SK-N-SH (cell line): ENCODE measurements around the gene WNK4. TPM values are rescaled to one million over a fixed set of nuclear protein-coding genes. Genes with fewer than 3 reads are reported as not detected.

Experiments used
- CTCF ChIA-PET: fragments of 300-600, 350-600 bp; formaldehyde crosslinking; extraction: SDS; loops from one replicate; lab custom pipeline; 2021; lab: Yijun Ruan, JAX
- POLR2A ChIA-PET: fragments of 350-600 bp; sonication (Branson Sonifier 250); formaldehyde crosslinking; extraction: SDS; loops from one replicate; lab custom pipeline; 2020; ENCODE audit warnings: antibody characterized with exemption, inconsistent platforms; lab: Yijun Ruan, JAX
- DNase-seq: peaks from one replicate; pipeline ENCODE4 v3.0.0; 2012
- H2AFZ ChIP-seq: fragments of 200-600 bp; sonication (generic); 2 replicates; pipeline ENCODE4 v1.8.1; 2016; ENCODE audit warnings: antibody characterized with exemption, mild to moderate bottlenecking, low read depth
- H3F3A ChIP-seq: fragments of 200-600 bp; sonication (generic); replicated peaks from 2 replicates; pipeline ENCODE3; 2016; ENCODE audit warnings: antibody characterized with exemption, mild to moderate bottlenecking; ENCODE audit not compliant: insufficient read depth
- H3K27ac ChIP-seq, 2 experiments: fragments of 200-500 bp in 1 of 2; fragments of 200-600 bp in 1 of 2; sonication (Bioruptor generic) in 1 of 2; sonication (generic), shearing (Covaris generic) in 1 of 2; 2 replicates each; pipeline versions ENCODE4 v1.5.1 to v1.6.1; 2014 to 2016; ENCODE audit warnings: low read depth in 2 of 2, inconsistent platforms in 1 of 2, low read length in 1 of 2, mild to moderate bottlenecking in 1 of 2, mixed read lengths in 1 of 2
- H3K27me3 ChIP-seq: fragments of 200-600 bp; sonication (generic), shearing (Covaris generic); 2 replicates; pipeline ENCODE4 v1.6.1; 2016; ENCODE audit warnings: mixed run types; ENCODE audit not compliant: insufficient read depth
- H3K36me3 ChIP-seq, 2 experiments: fragments of 200-500 bp in 1 of 2; fragments of 200-600 bp in 1 of 2; sonication (Bioruptor generic) in 1 of 2; sonication (generic) in 1 of 2; replicated peaks in 1 of 2; 2 replicates each; pipeline versions ENCODE3 to v1.5.1; 2014 to 2016; ENCODE audit warnings: low read length in 1 of 2, mild to moderate bottlenecking in 1 of 2; ENCODE audit not compliant: insufficient read depth in 2 of 2, control insufficient read depth in 1 of 2
- H3K4me1 ChIP-seq, 2 experiments: fragments of 200-500 bp in 1 of 2; fragments of 200-600 bp in 1 of 2; sonication (Bioruptor generic) in 1 of 2; sonication (generic), shearing (Covaris generic) in 1 of 2; 2 replicates each; pipeline versions ENCODE4 v1.5.1 to v1.6.1; 2014 to 2016; ENCODE audit warnings: low read depth in 1 of 2, low read length in 1 of 2, mixed run types in 1 of 2; ENCODE audit not compliant: insufficient read depth in 2 of 2, control insufficient read depth in 1 of 2
- H3K4me2 ChIP-seq: fragments of 200-600 bp; sonication (generic), shearing (Covaris generic); 2 replicates; pipeline ENCODE4 v1.6.1; 2017; ENCODE audit warnings: mixed run types
- H3K4me3 ChIP-seq, 2 experiments: fragments of 200-500 bp in 1 of 2; fragments of 200-600 bp in 1 of 2; sonication (Bioruptor generic) in 1 of 2; sonication (generic), shearing (Covaris generic) in 1 of 2; 2 replicates each; pipeline versions ENCODE4 v1.5.1 to v1.8.1; 2014 to 2016; ENCODE audit warnings: low read depth in 2 of 2, inconsistent platforms in 1 of 2, low read length in 1 of 2, mild to moderate bottlenecking in 1 of 2, mixed read lengths in 1 of 2, moderate library complexity in 1 of 2
- H3K79me2 ChIP-seq: fragments of 200-600 bp; sonication (generic); 2 replicates; pipeline ENCODE4 v1.8.1; 2017; ENCODE audit warnings: mild to moderate bottlenecking; ENCODE audit not compliant: insufficient read depth
- H3K9ac ChIP-seq: fragments of 200-600 bp; sonication (generic); 2 replicates; pipeline ENCODE4 v1.6.1; 2017; ENCODE audit warnings: mixed run types
- H3K9me2 ChIP-seq: fragments of 200-600 bp; sonication (generic); 2 replicates; pipeline ENCODE4 v1.6.1; 2017; ENCODE audit warnings: mixed run types
- H3K9me3 ChIP-seq: fragments of 200-600 bp; sonication (generic); 2 replicates; pipeline ENCODE4 v1.6.1; 2017; ENCODE audit warnings: mixed run types, mild to moderate bottlenecking, moderate library complexity
- H4K20me1 ChIP-seq: fragments of 200-600 bp; sonication (generic); 2 replicates; pipeline ENCODE4 v1.6.1; 2017; ENCODE audit warnings: mild to moderate bottlenecking, mixed run types; ENCODE audit not compliant: insufficient read depth
- ELF1 ChIP-seq: IDR thresholded peaks from 2 replicates; pipeline ENCODE4 v1.4.0; 2012
- EP300 ChIP-seq, 2 experiments: IDR thresholded peaks; 2 replicates each; pipeline versions ENCODE4 v1.4.0 to v1.6.1; 2012; ENCODE audit warnings: borderline replicate concordance in 1 of 2, low read depth in 1 of 2, low read length in 1 of 2
- FOSL2 ChIP-seq: IDR thresholded peaks from 2 replicates; pipeline ENCODE4 v1.4.0; 2012; ENCODE audit warnings: low read depth, mild to moderate bottlenecking, moderate library complexity, borderline replicate concordance
- GATA2 ChIP-seq: sonication (generic); formaldehyde crosslinking; IDR thresholded peaks from 2 replicates; pipeline ENCODE4 v1.5.0; 2020; ENCODE audit warnings: mild to moderate bottlenecking, missing genetic modification reagents
- JUND ChIP-seq: IDR thresholded peaks from 2 replicates; pipeline ENCODE4 v1.4.0; 2012
- MEF2A ChIP-seq: IDR thresholded peaks from 2 replicates; pipeline ENCODE4 v1.4.0; 2012; ENCODE audit warnings: low read depth, borderline replicate concordance
- NFIC ChIP-seq: IDR thresholded peaks from 2 replicates; pipeline ENCODE4 v1.4.0; 2012; ENCODE audit warnings: borderline replicate concordance
- NRF1 ChIP-seq: IDR thresholded peaks from 2 replicates; pipeline ENCODE4 v1.6.1; 2012; ENCODE audit warnings: low read depth, mild to moderate bottlenecking, low read length
- PBX3 ChIP-seq: IDR thresholded peaks from 2 replicates; pipeline ENCODE4; 2012
- POLR2AphosphoS5 ChIP-seq: IDR thresholded peaks from 2 replicates; pipeline ENCODE4 v1.6.1; 2012; ENCODE audit warnings: low read depth, low read length
- SIN3A ChIP-seq: IDR thresholded peaks from 2 replicates; pipeline ENCODE4 v1.6.1; 2012; ENCODE audit warnings: low read depth, mild to moderate bottlenecking, low read length, moderate library complexity, borderline replicate concordance
- SMC3 ChIP-seq: IDR thresholded peaks from 2 replicates; pipeline ENCODE4 v1.6.1; 2012; ENCODE audit warnings: low read depth, low read length, improper control_type of control experiment
- TAF1 ChIP-seq: IDR thresholded peaks from 2 replicates; pipeline ENCODE4 v1.6.1; 2012; ENCODE audit warnings: low read depth, mild to moderate bottlenecking, low read length, moderate library complexity, borderline replicate concordance
- TCF12 ChIP-seq: IDR thresholded peaks from 2 replicates; pipeline ENCODE4 v1.4.0; 2012
- USF2 ChIP-seq: fragments of 150-350 bp; IDR thresholded peaks from 2 replicates; pipeline ENCODE4 v1.6.1; 2017; ENCODE audit warnings: antibody characterized with exemption, low read length, low read depth, borderline replicate concordance
- WGBS: methylation state at CpG from one replicate; pipeline ENCODE4 v1.1.6; 2017; ENCODE audit warnings: low lambda C conversion rate; 5-methylcytosine and 5-hydroxymethylcytosine counted together
- polyA plus RNA-seq, 3 experiments: library from polyadenylated mRNA; depleted of rRNA; stranded (reverse); fragments of >200 nt; gene quantifications; 2 replicates each; pipeline ENCODE4 v1.2.3, GENCODE V29; 2012
- TF ChIP-seq, protein P1 (sequence below): IDR thresholded peaks from 2 replicates; pipeline ENCODE4 v1.4.0; 2012; ENCODE audit warnings: low read depth
- TF ChIP-seq, protein P2 (sequence below): IDR thresholded peaks from 2 replicates; pipeline ENCODE4 v1.4.0; 2012; ENCODE audit warnings: low read depth, borderline replicate concordance
- TF ChIP-seq, protein P3 (sequence below): IDR thresholded peaks from 2 replicates; pipeline ENCODE4 v1.4.0; 2012; ENCODE audit warnings: low read depth, borderline replicate concordance

The WNK4 gene
- polyA plus RNA-seq, 1 of the 3 experiments (the other 2 are of a cell fraction): 12.5 TPM

GRCh38 chr17:42817866-42818265 is 37.5 kb downstream of the WNK4 start:
- WGBS: 15% methylated on average over 1 of the region's 1 CpG
- no peak overlapping the region for H3K4me2 ChIP-seq
- H2AFZ ChIP-seq: no peak overlapping the region
- ChIA-PET POLR2A (interaction anchor here (0.6 kb wide), 1 partner anchor 216 kb away, joined by 4 read pairs; no protein-coding TSS in a partner anchor), CTCF (interaction anchor here (1.1 to 3.7 kb wide), 3 partner anchors 10 to 119 kb away, joined by 3 to 35 read pairs (median 11); partner anchors contain the start of gene AOC2)
- no peaks in the 10 kb centered on the region for H3K9me2 ChIP-seq
- peaks cover 66 to 76% of the 10 kb centered on the region in 2 experiments for H3K36me3 ChIP-seq
- H3K27ac ChIP-seq: peak overlapping the region in 1 of 2 experiments; percentile 60; a peak in 2 of 4 replicates
- H3K4me3 ChIP-seq: no peak overlapping the region
- H4K20me1 ChIP-seq: no peaks in the 10 kb centered on the region
- DNase-seq: no peak
- H3K9ac ChIP-seq: 0 out of 2 replicates have a peak overlapping the region, but pooled peaks have one; percentile 5
- no peaks in the 10 kb centered on the region for H3K9me3 ChIP-seq
- TF ChIP-seq EP300 (IDR thresholded peaks at IDR 0.05; ENCODE audit: borderline replicate concordance in 1 of 2, low read depth in 1 of 2, low read length in 1 of 2): peak in 1 of 2 experiments; percentile 27; a peak in 1 of 4 replicates
- peak; percentile 90 for TF ChIP-seq PBX3
- TF ChIP-seq FOSL2: peak; percentile 57
- TF ChIP-seq NFIC: peak; percentile 14; the same call in 1 of the 2 replicates
- TF ChIP-seq, protein P1, sequence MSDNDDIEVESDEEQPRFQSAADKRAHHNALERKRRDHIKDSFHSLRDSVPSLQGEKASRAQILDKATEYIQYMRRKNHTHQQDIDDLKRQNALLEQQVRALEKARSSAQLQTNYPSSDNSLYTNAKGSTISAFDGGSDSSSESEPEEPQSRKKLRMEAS: peak; percentile 9; the same call in 1 of the 2 replicates
- TF ChIP-seq TCF12: peak; percentile 64
- 0 out of 2 replicates have a peak, but pooled peaks have one; percentile 48 for TF ChIP-seq POLR2AphosphoS5
- no peak for TF ChIP-seq GATA2 (CRISPR knock-in tag)
- TF ChIP-seq, protein P2, sequence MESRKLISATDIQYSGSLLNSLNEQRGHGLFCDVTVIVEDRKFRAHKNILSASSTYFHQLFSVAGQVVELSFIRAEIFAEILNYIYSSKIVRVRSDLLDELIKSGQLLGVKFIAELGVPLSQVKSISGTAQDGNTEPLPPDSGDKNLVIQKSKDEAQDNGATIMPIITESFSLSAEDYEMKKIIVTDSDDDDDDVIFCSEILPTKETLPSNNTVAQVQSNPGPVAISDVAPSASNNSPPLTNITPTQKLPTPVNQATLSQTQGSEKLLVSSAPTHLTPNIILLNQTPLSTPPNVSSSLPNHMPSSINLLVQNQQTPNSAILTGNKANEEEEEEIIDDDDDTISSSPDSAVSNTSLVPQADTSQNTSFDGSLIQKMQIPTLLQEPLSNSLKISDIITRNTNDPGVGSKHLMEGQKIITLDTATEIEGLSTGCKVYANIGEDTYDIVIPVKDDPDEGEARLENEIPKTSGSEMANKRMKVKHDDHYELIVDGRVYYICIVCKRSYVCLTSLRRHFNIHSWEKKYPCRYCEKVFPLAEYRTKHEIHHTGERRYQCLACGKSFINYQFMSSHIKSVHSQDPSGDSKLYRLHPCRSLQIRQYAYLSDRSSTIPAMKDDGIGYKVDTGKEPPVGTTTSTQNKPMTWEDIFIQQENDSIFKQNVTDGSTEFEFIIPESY: no peak
- 0 out of 2 replicates have a peak, but pooled peaks have one; percentile 16 for TF ChIP-seq JUND
- H3K4me1 ChIP-seq: peaks cover 6 to 22% of the 10 kb centered on the region in 2 experiments
- no peaks in the 10 kb centered on the region for H3K27me3 ChIP-seq
- H3F3A ChIP-seq: peaks cover 68% of the 10 kb centered on the region
- peaks cover 30% of the 10 kb centered on the region for H3K79me2 ChIP-seq

- Histone ChIP-seq H3K9me2 (no peaks in the 10 kb centered on the region), H3K4me2 (no peak overlapping the region), H3K79me2 (peaks cover 30% of the 10 kb centered on the region), H3K4me1 (peaks cover 7 to 22% of the 10 kb centered on the region in 2 experiments), H3F3A (peaks cover 70% of the 10 kb centered on the region), H3K4me3 (no peak overlapping the region), H3K9ac (0 out of 2 replicates have a peak overlapping the region, but pooled peaks have one; percentile 5), H3K36me3 (peaks cover 66 to 76% of the 10 kb centered on the region in 2 experiments), H2AFZ (no peak overlapping the region), H3K27me3 (no peaks in the 10 kb centered on the region), H3K27ac (peak overlapping the region in 1 of 2 experiments; percentile 60; a peak in 2 of 4 replicates), H4K20me1 (no peaks in the 10 kb centered on the region), H3K9me3 (no peaks in the 10 kb centered on the region)
- WGBS: 91% methylated on average over 5 of the region's 5 CpGs
- ChIA-PET POLR2A (interaction anchor here (0.6 kb wide), 1 partner anchor 215 kb away, joined by 4 read pairs; no protein-coding TSS in a partner anchor), CTCF (interaction anchor here (0.8 to 3.7 kb wide), 5 partner anchors 10 to 180 kb away, joined by 3 to 35 read pairs (median 3); partner anchors contain the start of genes AOC2 and RPL27)
- DNase-seq: no peak
- TF ChIP-seq USF2: no peak
- no peak for TF ChIP-seq FOSL2
- no peak for TF ChIP-seq NRF1
- no peak for TF ChIP-seq SMC3
- TF ChIP-seq, protein P3, sequence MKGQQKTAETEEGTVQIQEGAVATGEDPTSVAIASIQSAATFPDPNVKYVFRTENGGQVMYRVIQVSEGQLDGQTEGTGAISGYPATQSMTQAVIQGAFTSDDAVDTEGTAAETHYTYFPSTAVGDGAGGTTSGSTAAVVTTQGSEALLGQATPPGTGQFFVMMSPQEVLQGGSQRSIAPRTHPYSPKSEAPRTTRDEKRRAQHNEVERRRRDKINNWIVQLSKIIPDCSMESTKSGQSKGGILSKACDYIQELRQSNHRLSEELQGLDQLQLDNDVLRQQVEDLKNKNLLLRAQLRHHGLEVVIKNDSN: no peak
- no peak for TF ChIP-seq ELF1
- no peak for TF ChIP-seq TAF1
- no peak for TF ChIP-seq MEF2A
- no peak for TF ChIP-seq GATA2 (CRISPR knock-in tag)
- no peak for TF ChIP-seq SIN3A
- no peak for TF ChIP-seq EP300 (IDR thresholded peaks at IDR 0.05; ENCODE audit: borderline replicate concordance in 1 of 2, low read depth in 1 of 2, low read length in 1 of 2)
Observed at GRCh38 chr17:42818379-42818778, 38.0 kb downstream of the WNK4 start.
